Inferior parietal cortex (tissue), 1 donor: ENCODE results near the gene NELFB.

ENCODE experiments used
- DNase-seq: peaks from one replicate; pipeline ENCODE4 v3.0.0-alpha.2; 2016; ENCODE audit errors: extremely low spot score

NELFB gene

DNA sequence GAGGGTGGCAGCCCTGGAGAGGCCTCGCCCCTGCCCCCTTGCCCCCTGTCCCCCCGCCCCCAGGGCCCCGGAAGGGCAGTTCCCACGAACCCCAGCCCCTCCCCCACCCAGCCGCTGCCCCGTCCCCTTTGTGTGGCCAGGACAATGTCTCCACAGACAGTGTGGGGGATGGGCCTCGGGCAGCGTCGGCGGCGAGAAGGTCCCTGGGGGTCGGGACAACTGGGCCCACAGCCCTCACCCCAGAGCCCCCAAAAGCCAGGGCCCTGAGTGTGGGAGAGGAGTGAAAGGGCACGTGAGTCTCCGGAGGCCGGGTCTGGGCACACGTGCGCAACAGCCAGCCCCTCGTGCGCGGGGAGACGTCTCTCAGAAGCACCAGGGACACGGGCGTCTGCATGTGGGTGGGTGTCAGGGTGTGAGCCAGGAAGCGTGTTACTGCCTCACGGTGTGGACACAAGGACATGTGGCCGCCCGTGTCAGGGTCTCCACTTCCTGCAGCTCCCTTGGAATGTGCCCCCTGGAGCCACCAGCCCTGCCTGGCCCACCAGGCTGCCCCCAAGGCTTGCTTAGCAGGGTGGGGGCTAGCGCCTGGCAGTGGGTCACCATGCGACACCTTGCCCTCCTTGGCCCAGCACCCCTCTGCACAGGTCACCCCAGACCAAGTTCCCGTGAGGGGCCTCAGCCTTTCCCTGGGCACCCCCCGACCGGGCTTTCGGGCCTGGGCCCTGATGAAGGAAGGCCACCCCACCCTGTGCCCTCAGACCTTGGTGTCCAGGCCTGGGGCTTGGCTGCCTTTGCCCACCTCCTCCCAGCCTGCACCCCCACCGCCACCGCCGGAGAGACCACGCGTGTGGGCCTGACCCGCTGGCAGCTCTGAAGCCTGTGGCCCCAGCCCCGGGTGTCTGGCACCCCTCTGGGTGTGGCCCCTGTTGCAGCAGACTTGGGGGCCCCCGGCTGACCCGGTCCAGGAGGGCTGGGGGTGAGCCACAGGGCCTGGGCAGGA lies 59.7 kb downstream of the NELFB start:
- DNase-seq, result no peak

DNA sequence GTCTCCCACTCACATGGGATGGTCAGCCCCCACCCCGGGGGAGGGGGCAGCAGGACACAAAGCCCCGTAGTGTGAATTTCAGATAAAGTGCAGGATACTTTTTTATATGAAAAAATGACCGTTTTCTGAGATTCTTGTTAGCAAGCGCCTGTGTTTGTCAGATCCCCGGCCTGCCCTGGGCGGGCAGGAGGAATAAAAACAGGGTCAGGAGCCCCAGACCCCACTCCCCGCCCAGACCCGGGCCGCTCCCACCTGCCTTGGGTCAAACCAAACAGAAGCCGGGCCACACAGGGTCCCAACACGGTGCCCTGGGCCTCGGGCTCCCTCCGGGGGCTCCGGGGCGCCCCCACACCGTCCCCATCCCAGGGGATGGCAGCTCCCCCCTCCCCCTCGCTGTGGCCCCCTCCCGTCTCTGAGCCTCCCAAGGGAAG lies 60.5 kb downstream of the NELFB start:
- no peak for DNase-seq

- DNase-seq, result no peak
Measured at GRCh38 chr9:137316012-137316981, 61.2 kb downstream of the NELFB start.

DNA sequence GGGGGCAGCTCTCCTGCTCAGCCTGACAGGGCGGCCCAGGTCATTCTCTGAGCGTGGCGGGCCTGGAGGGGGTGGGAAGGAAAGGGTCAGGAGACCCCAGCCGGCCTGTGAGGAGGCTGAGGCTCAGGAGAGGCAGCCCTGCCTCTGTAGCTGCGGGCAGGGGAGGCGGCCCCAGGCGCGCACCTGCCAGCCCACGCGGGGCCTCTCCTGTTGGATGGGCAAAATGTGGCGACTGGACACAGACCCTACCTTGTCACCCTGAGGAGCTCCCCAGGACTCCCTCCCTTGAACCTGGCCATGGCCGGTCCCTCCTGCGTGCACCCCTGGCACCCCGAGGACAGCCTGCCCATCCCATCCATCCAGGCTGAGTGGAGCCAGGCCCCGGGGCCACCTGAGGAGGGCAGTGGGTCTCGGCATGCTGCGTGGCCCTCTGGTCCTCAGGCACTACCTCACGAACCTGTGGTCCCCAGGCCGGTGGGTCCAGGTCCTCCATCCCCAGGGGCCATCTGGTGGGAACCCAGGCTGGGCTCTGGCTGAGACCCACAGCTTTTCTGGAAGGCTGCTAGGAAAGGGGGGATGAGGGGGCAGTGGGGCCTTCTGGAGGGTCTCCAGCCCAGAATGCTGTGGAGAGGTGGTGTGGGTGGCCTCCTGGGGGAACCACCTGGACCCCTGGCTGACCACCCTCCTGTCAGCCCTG lies 62.0 kb downstream of the NELFB start:
- DNase-seq, result no peak

DNA sequence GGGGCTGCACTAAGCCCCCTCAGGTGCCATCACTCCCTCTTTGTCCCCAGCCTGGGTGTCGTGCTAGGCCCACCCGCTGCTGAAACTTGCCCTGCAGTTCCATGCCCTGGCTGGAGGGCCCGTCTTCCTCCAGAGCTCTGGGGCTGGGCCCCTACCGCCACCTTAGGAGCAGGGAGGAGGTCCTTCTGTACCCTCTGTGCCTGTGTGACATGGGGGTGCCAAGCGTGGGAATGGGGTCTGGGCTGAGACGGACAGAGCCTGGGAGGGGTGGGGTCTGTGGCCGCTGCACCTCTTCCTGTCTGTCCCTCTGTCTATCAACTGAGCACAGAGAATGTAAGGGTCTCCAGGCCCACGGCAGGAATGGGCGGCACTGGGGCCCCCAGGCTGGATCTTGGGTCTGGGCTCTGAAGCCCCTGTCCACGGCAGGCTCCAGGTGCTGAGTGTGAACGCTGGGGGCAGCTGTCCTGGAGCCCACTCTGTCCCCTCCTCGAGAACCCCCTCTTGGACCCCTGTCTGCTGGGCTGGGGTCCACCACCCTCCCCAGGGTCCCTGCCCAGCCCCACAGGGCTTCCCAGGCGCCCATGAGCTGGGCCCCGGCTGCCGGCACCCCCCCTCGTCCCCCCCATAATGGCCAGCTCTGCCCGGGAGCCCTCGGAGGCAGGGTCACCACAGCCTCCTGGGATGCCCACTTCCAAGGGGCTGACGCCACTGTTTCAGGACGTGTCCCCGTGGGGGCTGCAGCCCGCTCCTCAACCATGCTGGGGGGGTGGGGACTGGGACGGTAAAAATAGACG lies 62.8 kb downstream of the NELFB start:
- no peak for DNase-seq

GRCh38 chr9:137318602-137319001 lies 63.5 kb downstream of the NELFB start:
- no peak for DNase-seq

DNA sequence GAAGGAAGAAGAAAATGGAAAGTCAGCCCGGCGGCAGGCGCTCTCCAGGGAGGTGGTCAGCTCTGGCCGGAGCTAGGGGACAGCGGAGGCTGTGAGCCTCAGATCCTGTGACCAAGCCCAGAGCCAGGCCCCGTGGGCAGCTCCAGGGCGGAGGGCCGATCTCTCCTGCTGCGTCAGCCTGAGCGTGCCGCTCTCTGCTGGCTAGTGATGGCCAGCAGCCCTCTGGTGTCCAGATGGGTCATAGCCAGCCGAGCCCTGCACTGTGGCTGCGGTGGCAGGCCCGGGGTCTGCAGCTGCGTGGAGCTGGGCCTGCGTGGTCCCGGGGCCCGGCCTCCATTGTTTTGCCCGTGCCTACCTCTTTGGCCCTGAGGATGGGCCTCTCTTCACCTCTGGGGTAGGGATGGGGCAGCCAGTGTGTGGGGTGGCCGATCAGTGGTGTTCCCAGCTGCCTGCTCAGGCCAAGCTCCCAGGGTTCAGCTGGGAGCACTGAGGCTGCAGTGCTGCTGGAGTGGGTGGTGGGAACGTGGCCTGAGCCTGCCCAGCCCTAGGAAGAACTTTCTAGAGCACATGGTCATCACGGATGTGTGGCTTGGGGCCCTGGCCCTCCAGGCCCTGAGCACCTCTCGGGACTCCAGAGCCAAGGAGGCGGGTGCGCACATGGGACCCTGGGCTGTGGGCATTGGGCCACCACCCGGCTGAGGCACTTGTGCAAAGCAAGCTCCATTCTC lies 64.0 kb downstream of the NELFB start:
- DNase-seq, result no peak

DNA sequence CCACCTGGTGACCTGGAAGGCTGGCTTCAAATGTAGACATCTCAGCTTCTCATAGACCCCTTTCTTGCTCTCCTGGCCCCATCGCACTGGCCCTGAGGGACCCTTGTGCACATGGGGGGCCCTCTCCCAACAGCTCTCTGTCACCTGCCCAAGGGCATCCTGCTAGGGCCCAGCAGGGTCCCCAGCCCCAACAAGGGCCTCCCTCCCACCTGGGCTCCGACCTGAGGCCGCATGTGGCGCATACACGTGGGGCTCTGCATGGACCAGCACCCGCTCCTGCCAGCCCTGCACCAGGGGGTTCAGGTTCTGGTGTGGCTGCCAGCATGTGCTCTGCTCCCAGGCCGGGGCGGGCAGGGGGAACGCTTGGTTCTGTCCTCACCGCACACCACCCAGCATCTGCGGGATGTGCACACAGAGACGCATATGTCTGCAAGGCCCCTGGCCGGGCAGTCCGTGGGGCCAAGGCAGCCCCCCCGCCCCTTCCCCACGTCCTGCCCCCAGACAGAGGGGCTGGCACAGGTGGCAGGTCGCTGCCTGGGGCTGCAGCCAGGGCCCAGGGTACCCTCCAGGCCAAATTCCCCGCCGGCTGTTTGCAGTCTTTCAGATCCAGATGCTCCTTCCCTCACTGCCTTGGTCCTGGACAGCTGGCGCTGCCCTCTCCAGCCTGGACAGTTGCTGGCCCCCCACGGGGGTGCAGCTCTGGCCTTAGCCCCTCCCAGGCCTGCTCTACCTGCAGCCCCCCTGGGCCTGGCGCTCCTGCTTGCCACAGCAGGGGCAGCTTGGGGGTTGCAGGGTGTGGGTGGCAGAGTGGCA lies 64.8 kb downstream of the NELFB start:
- DNase-seq, result no peak

- no peak for DNase-seq
Measured at GRCh38 chr9:137320555-137321384, 65.6 kb downstream of the NELFB start.

DNA sequence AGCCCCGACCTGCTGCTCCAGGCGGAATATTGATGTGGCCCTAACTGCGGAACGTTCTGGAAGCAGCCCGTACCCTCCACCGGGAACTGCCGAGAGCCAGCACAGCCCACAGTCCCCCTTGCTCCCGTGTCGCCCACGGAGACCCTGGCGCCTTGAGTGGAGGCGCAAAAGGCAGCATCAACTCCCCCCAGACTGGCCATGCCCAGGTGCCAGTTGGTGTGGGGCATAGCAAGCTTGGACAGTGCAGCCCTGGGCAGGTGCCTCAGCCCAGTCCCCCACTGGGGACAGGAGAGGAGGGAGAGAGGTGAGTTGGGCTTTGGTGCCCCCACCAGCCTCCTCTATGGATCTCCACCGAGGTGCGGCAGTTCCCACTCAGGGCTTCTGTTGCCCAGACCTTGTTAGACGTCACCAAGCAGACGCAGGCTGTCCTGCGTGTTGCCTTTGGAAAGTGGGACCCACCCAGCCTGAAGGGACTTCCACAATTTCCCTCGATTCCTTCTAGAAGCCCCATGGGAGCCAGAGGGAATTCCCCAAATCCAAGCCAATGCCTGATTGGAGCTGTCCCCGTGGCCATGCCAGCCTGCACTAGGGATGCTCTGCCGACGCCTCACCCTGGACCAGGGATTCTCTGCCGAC lies 66.7 kb downstream of the NELFB start:
- DNase-seq, result no peak
